Naive thymus-derived CD4-positive, alpha-beta T cell (primary cell): ENCODE data around the gene ZNF839. TPM values are rescaled to one million over a fixed set of nuclear protein-coding genes. Genes with fewer than 3 reads are reported as not detected.

ENCODE experiments used
- polyA plus RNA-seq, 2 donors: library from polyadenylated mRNA; unstranded; fragments of 300-500 nt; fragmentation: Illumina TruSeq; gene quantifications; one replicate each; pipeline ENCODE4 v1.2.3, GENCODE V29; 2021
- total RNA-seq, 6 experiments: library from RNA in 5 of 6; stranded (reverse) in 5 of 6; gene quantifications; 1 replicate in 5 of 6; 2 replicates in 1 of 6; pipeline ENCODE4 v1.2.3 and lab custom pipeline; 2021 to 2026

ZNF839 gene
- total and polyA plus RNA-seq, 7 experiments from 2014 or later = 5.9 to 24.9 (median 20.3) TPM

Other genes starting within 250 kb of the ZNF839 start
- gene HSP90AA1, start 232.7 kb upstream of the ZNF839 start, total RNA-seq = 100 to 1,000 TPM; 229 to 591 (median 361) TPM
- 100 to 1,000 TPM; 331 to 334 TPM for gene HSP90AA1, start 232.7 kb upstream of the ZNF839 start, polyA plus RNA-seq
- gene WDR20, start 179.8 kb upstream of the ZNF839 start, total RNA-seq = 10 to 100 TPM; 33.1 to 67.8 (median 47.5) TPM
- gene WDR20, start 179.8 kb upstream of the ZNF839 start, polyA plus RNA-seq = 10 to 100 TPM in 1 of 2 donors, 1 to 10 TPM in 1; 9.1 to 15.8 TPM
- gene MOK, start 14.6 kb upstream of the ZNF839 start, total RNA-seq = 1 to 10 TPM; 1.3 to 3.5 (median 1.9) TPM
- gene MOK, start 14.6 kb upstream of the ZNF839 start, polyA plus RNA-seq = 1 to 10 TPM; 1.6 to 1.9 TPM
- gene CINP, start 43.1 kb downstream of the ZNF839 start, total RNA-seq = 10 to 100 TPM; 16.8 to 34.4 (median 31.8) TPM
- 10 to 100 TPM; 43.7 to 57.2 TPM for gene CINP, start 43.1 kb downstream of the ZNF839 start, polyA plus RNA-seq
- 10 to 100 TPM in 3 of 5 experiments, 1 to 10 TPM in 2; 8.7 to 12.9 (median 11.4) TPM for gene TECPR2, start 43.2 kb downstream of the ZNF839 start, total RNA-seq
- gene TECPR2, start 43.2 kb downstream of the ZNF839 start, polyA plus RNA-seq = 1 to 10 TPM; 5.2 to 6.7 TPM
- 1 to 10 TPM; 1.1 to 8.1 (median 2.2) TPM for gene ANKRD9, start 190.0 kb downstream of the ZNF839 start, total RNA-seq
- gene ANKRD9, start 190.0 kb downstream of the ZNF839 start, polyA plus RNA-seq = under 1 TPM; 0.26 to 0.72 TPM